Cardiac fibroblast (primary cell): ENCODE results near the gene MAP7D3.
"Not testable (repeated sequence)": the region's sequence is repeated elsewhere in the genome, so short reads cannot be mapped to it uniquely, and the experiment has no call there.

ENCODE experiments used
- DNase-seq, 2 donors: peaks; one replicate each; pipeline versions ENCODE4 v3.0.0 to v3.0.0-alpha.2; 2010; ENCODE audit warnings: low read depth in 2 of 2
- H3K4me3 ChIP-seq, 2 donors: replicated peaks in 1 of 2; 1 replicate in 1 of 2; 2 replicates in 1 of 2; pipeline ENCODE4 v1.5.1; 2011; ENCODE audit warnings: low read depth in 2 of 2, low read length in 2 of 2, mild to moderate bottlenecking in 2 of 2, moderate library complexity in 1 of 2
- CTCF ChIP-seq: IDR thresholded peaks from one replicate; pipeline ENCODE4 v1.5.1; 2011; ENCODE audit warnings: low read depth, mild to moderate bottlenecking, low read length, inconsistent platforms

MAP7D3 gene

GRCh38 chrX:136176399-136176825 is 74.8 kb downstream of the MAP7D3 start:
- peak; percentile 92 to 93 for DNase-seq
- no peak overlapping the region for H3K4me3 ChIP-seq
- no peak for TF ChIP-seq CTCF

GRCh38 chrX:136171420-136171819 is 79.8 kb downstream of the MAP7D3 start:
- DNase-seq, result no peak
- no peak for TF ChIP-seq CTCF
- H3K4me3 ChIP-seq, result no peak overlapping the region

GRCh38 chrX:136170139-136170800 is 80.9 kb downstream of the MAP7D3 start:
- H3K4me3 ChIP-seq, result no peak overlapping the region
- peak; percentile 55 to 72 for DNase-seq
- peak; percentile 29 for TF ChIP-seq CTCF

GRCh38 chrX:136168929-136169735 is 82.1 kb downstream of the MAP7D3 start:
- DNase-seq, result peak; percentile 81 to 91

GRCh38 chrX:136167989-136168388 is 83.2 kb downstream of the MAP7D3 start:
- DNase-seq, H3K4me3 ChIP-seq: not testable (repeated sequence)

More at GRCh38 chrX:136168929-136169735, 82.1 kb downstream of the MAP7D3 start:
- TF ChIP-seq CTCF, result no peak
- no peak overlapping the region for H3K4me3 ChIP-seq

GRCh38 chrX:136166221-136166855 is 84.9 kb downstream of the MAP7D3 start:
- peak; percentile 61 to 67 for DNase-seq
- TF ChIP-seq CTCF, result peak; percentile 43
- H3K4me3 ChIP-seq, result no peak overlapping the region

GRCh38 chrX:136165406-136165805 is 85.8 kb downstream of the MAP7D3 start:
- DNase-seq, result no peak
- no peak for TF ChIP-seq CTCF
- H3K4me3 ChIP-seq, result no peak overlapping the region
